ENCODE measurements around the gene EREG.

- TF ChIP-seq CTCF (conservative IDR thresholded peaks at IDR 0.05; ENCODE audit: low read length) (no peak), EZH2phosphoT487 (IDR thresholded peaks at IDR 0.05; ENCODE audit: borderline replicate concordance, low read depth, low read length) (no peak)
These were observed 13.6 kb downstream of the EREG start for GRCh38 chr4:74378573-74378972.
